ENCODE results near the gene DCHS2. TPM values are rescaled to one million over a fixed set of nuclear protein-coding genes. Genes with fewer than 3 reads are reported as not detected.

Gene DCHS2
- total and polyA plus RNA-seq, 2 experiments from 2014 or later, result 0.21 to 7.6 TPM

DNA sequence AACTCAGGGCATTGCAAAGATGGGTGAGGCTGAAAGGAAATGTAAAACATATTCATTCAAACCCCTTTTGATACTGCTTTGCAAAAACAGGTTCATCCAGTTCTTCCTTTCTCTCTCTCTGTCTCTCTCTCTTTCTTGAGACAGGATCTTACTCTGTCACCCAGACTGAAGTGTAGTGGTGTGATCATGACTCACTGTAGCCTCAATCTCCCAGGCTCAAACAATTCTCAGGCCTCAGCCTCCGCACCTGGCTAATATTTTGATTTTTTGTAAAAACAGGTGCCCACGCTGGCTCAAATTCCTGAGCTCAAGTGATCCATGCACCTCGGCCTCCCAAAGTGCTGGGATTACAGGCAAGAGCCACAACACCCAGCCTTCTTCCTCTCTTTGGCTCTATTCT is 15.6 kb upstream of the DCHS2 start (continued):
- TF ChIP-seq, protein P1, sequence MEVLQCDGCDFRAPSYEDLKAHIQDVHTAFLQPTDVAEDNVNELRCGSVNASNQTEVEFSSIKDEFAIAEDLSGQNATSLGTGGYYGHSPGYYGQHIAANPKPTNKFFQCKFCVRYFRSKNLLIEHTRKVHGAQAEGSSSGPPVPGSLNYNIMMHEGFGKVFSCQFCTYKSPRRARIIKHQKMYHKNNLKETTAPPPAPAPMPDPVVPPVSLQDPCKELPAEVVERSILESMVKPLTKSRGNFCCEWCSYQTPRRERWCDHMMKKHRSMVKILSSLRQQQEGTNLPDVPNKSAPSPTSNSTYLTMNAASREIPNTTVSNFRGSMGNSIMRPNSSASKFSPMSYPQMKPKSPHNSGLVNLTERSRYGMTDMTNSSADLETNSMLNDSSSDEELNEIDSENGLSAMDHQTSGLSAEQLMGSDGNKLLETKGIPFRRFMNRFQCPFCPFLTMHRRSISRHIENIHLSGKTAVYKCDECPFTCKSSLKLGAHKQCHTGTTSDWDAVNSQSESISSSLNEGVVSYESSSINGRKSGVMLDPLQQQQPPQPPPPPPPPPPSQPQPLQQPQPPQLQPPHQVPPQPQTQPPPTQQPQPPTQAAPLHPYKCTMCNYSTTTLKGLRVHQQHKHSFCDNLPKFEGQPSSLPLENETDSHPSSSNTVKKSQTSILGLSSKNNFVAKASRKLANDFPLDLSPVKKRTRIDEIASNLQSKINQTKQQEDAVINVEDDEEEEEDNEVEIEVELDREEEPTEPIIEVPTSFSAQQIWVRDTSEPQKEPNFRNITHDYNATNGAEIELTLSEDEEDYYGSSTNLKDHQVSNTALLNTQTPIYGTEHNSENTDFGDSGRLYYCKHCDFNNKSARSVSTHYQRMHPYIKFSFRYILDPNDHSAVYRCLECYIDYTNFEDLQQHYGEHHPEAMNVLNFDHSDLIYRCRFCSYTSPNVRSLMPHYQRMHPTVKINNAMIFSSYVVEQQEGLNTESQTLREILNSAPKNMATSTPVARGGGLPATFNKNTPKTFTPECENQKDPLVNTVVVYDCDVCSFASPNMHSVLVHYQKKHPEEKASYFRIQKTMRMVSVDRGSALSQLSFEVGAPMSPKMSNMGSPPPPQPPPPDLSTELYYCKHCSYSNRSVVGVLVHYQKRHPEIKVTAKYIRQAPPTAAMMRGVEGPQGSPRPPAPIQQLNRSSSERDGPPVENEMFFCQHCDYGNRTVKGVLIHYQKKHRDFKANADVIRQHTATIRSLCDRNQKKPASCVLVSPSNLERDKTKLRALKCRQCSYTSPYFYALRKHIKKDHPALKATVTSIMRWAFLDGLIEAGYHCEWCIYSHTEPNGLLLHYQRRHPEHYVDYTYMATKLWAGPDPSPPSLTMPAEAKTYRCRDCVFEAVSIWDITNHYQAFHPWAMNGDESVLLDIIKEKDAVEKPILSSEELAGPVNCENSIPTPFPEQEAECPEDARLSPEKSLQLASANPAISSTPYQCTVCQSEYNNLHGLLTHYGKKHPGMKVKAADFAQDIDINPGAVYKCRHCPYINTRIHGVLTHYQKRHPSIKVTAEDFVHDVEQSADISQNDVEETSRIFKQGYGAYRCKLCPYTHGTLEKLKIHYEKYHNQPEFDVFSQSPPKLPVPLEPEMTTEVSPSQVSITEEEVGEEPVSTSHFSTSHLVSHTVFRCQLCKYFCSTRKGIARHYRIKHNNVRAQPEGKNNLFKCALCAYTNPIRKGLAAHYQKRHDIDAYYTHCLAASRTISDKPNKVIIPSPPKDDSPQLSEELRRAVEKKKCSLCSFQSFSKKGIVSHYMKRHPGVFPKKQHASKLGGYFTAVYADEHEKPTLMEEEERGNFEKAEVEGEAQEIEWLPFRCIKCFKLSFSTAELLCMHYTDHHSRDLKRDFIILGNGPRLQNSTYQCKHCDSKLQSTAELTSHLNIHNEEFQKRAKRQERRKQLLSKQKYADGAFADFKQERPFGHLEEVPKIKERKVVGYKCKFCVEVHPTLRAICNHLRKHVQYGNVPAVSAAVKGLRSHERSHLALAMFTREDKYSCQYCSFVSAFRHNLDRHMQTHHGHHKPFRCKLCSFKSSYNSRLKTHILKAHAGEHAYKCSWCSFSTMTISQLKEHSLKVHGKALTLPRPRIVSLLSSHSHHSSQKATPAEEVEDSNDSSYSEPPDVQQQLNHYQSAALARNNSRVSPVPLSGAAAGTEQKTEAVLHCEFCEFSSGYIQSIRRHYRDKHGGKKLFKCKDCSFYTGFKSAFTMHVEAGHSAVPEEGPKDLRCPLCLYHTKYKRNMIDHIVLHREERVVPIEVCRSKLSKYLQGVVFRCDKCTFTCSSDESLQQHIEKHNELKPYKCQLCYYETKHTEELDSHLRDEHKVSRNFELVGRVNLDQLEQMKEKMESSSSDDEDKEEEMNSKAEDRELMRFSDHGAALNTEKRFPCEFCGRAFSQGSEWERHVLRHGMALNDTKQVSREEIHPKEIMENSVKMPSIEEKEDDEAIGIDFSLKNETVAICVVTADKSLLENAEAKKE (CRISPR knock-in tag; IDR thresholded peaks at IDR 0.05), result no peak
- TF ChIP-seq JUNB (IDR thresholded peaks at IDR 0.05; ENCODE audit: unreplicated experiment) (no peak), POLR2AphosphoS5 (IDR thresholded peaks at IDR 0.05; ENCODE audit: low read depth) (no peak)
- TF ChIP-seq, protein P2, sequence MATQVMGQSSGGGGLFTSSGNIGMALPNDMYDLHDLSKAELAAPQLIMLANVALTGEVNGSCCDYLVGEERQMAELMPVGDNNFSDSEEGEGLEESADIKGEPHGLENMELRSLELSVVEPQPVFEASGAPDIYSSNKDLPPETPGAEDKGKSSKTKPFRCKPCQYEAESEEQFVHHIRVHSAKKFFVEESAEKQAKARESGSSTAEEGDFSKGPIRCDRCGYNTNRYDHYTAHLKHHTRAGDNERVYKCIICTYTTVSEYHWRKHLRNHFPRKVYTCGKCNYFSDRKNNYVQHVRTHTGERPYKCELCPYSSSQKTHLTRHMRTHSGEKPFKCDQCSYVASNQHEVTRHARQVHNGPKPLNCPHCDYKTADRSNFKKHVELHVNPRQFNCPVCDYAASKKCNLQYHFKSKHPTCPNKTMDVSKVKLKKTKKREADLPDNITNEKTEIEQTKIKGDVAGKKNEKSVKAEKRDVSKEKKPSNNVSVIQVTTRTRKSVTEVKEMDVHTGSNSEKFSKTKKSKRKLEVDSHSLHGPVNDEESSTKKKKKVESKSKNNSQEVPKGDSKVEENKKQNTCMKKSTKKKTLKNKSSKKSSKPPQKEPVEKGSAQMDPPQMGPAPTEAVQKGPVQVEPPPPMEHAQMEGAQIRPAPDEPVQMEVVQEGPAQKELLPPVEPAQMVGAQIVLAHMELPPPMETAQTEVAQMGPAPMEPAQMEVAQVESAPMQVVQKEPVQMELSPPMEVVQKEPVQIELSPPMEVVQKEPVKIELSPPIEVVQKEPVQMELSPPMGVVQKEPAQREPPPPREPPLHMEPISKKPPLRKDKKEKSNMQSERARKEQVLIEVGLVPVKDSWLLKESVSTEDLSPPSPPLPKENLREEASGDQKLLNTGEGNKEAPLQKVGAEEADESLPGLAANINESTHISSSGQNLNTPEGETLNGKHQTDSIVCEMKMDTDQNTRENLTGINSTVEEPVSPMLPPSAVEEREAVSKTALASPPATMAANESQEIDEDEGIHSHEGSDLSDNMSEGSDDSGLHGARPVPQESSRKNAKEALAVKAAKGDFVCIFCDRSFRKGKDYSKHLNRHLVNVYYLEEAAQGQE (IDR thresholded peaks at IDR 0.05; ENCODE audit: unreplicated experiment), result no peak

DNA sequence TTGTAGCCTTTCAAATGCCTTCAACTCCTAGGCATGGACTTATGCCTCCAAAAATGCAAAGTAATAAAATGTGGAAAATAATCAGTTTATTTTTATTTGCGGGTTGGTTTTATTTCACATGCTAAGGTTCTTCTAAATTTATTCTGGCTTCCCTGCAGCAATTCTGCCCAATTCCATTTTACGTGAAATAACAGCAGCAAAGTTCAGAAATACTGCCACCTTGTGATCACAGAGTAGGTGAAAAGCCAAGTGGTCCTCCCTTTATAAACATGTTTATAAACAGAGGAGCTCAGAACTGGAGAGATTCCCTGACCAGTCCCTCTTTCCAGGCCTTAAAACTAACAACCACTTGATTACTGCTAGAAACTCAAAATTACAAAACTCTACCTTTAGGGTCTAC is 14.7 kb upstream of the DCHS2 start:
- H3K27ac ChIP-seq (ENCODE audit: low read depth), result no peak overlapping the region
- H3K4me1 Mint-ChIP-seq, result peaks cover 19% of the 10 kb centered on the region

More for the DNA sequence above, 14.7 kb upstream of the DCHS2 start:
- Mint-ChIP-seq H3K9me3 (no peaks in the 10 kb centered on the region; the same call in 2 of the 3 replicates), H3K27me3 (ENCODE audit: insufficient read depth, low read depth, poor library complexity) (no peaks in the 10 kb centered on the region), H3K4me3 (no peak overlapping the region), H3K27ac (no peak overlapping the region), H3K36me3 (ENCODE audit: low read depth) (no peaks in the 10 kb centered on the region)
- peak; percentile 74 for ATAC-seq
- DNase-seq (ENCODE audit: low spot score), result peak; percentile 73
- no peaks in the 10 kb centered on the region for H3K9me2 ChIP-seq (ENCODE audit: insufficient read depth)
- no peaks in the 10 kb centered on the region for H3F3A ChIP-seq (replicated peaks; ENCODE audit: low read depth)
- H3K4me1 ChIP-seq (ENCODE audit: insufficient read depth), result 0 out of 2 replicates have a peak, but pooled peaks cover 3% of the 10 kb centered on the region
- no peaks in the 10 kb centered on the region for H3K36me3 ChIP-seq (ENCODE audit: insufficient read depth)
- H3K4me2 ChIP-seq, result no peak overlapping the region
- no peaks in the 10 kb centered on the region for H3K27me3 ChIP-seq (ENCODE audit: insufficient read depth)
- TF ChIP-seq, protein P3, sequence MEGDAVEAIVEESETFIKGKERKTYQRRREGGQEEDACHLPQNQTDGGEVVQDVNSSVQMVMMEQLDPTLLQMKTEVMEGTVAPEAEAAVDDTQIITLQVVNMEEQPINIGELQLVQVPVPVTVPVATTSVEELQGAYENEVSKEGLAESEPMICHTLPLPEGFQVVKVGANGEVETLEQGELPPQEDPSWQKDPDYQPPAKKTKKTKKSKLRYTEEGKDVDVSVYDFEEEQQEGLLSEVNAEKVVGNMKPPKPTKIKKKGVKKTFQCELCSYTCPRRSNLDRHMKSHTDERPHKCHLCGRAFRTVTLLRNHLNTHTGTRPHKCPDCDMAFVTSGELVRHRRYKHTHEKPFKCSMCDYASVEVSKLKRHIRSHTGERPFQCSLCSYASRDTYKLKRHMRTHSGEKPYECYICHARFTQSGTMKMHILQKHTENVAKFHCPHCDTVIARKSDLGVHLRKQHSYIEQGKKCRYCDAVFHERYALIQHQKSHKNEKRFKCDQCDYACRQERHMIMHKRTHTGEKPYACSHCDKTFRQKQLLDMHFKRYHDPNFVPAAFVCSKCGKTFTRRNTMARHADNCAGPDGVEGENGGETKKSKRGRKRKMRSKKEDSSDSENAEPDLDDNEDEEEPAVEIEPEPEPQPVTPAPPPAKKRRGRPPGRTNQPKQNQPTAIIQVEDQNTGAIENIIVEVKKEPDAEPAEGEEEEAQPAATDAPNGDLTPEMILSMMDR (conservative IDR thresholded peaks at IDR 0.05; ENCODE audit: low read depth in 2 of 2), result peak; percentile 72 to 81
- no peak for TF ChIP-seq ZNF331 (CRISPR knock-in tag; IDR thresholded peaks at IDR 0.05; ENCODE audit: low read depth)
- H3K79me2 ChIP-seq (replicated peaks; ENCODE audit: insufficient read depth), result no peaks in the 10 kb centered on the region
- no peaks in the 10 kb centered on the region for H4K20me1 ChIP-seq (replicated peaks; ENCODE audit: insufficient read depth)
- no peak overlapping the region for H2AFZ ChIP-seq
- H3K4me3 ChIP-seq, result no peak overlapping the region

All from GM23338 (cell line).